Heart left ventricle (tissue), 13 donors: ENCODE measurements around the gene OS9.

Source experiments
- CTCF ChIP-seq, 12 donors: fragments of 200-600 bp; sonication (generic) in 4 of 12; IDR thresholded peaks; one replicate each; pipeline versions ENCODE4 v1.5.0 to v1.8.0; 2018 to 2022; ENCODE audit warnings: antibody characterized with exemption in 12 of 12, mild to moderate bottlenecking in 5 of 12
- POLR2A ChIP-seq, 2 donors: fragments of 450-650 bp; IDR thresholded peaks; one replicate each; pipeline ENCODE4 v1.6.1; 2017; ENCODE audit warnings: antibody characterized with exemption in 2 of 2, mild to moderate bottlenecking in 2 of 2, moderate library complexity in 2 of 2
- donor health status: ischemic (EF 13 %, LVEDD 7.1; RV severe dilation, severe dysfunction).
- donor health status: DM: no; HTN: yes; CAD: no.
- donor health status: DM: no; HTN: no; CAD: no.
- donor health status: ischemic (EF 25% LVEDD 6.9; RV normal size, moderate dysfunction).
- donor health status: ischemic (EF 25% LVEDD 5.7; RV mildly dilated, moderate dysfunction).
- donor health status: ischemic (EF 35%, LVEDD 5.7; RV mildly dilated, moderate dysfunction).
- donor health status: nonischemic (EF 11% LVEDD 7.7; RV severe dilation, severe dysfunction).
- donor health status: DM: yes; HTN: yes; CAD: no.
- donor health status: PGD.
- donor health status: ischemic (EF 29% LVEDD 5.4; RV normal size, mild dysfunction).
- donor health status: nonischemic (EF 23%, LVEDD 6.1; RV moderate dilation, normal function).

GRCh38 chr12:57687862-57688261 is 6.1 kb upstream of the OS9 start:
- TF ChIP-seq POLR2A (IDR thresholded peaks at IDR 0.05): no peak
- TF ChIP-seq CTCF (IDR thresholded peaks at IDR 0.05): no peak
